ENCODE results near the gene AGL. TPM values are rescaled to one million over a fixed set of nuclear protein-coding genes. Genes with fewer than 3 reads are reported as not detected.
A peak's percentile ranks its signal among the peaks of the same experiment; 100 is the strongest.
"Not testable (repeated sequence)": the region's sequence is repeated elsewhere in the genome, so short reads cannot be mapped to it uniquely, and the experiment has no call there.

AGL gene
- total RNA-seq, 1 donor from 2014 or later = 5.8 TPM

DNA sequence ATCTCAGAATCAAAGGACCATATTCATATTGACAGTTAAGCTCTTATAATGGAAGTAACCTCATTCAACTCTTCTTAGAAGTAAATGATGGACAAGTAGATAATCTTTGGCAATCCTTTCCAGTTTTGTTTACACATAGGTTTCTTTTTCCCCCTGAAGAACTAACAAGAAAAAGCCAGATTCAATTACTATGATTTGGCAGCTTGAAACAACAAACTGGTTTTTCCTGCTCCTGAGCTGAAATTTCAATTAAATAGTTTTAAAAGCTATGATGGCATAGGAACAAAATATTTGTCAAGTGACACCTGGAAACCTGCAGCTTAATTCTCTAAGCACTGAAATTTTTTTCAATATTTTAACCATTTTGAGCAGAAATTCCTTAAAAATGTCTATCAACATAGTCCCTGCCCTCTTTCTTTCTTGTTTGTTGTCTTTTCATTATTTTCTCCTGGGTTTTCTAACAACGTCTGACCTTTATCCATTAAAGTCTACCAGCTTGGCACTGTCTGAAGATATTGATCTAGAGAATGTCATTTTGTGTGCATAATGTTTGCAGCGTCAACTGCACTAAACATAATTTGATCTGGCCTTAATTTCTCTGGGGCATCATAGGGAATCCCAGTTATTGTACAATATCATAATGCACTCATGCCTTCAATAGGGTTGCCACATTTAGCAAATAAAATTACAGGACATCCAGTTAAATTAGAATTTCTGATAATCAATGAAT lies 115.7 kb downstream of the AGL start:
- H3K27me3 ChIP-seq (ENCODE audit: control insufficient read depth, insufficient read depth, low read length) = no peaks in the 10 kb centered on the region
- H3K36me3 ChIP-seq (ENCODE audit: control insufficient read depth, insufficient read depth, low read length) = no peaks in the 10 kb centered on the region
- H3K4me3 ChIP-seq (ENCODE audit: low read depth, low read length) = no peak overlapping the region
- no peak for TF ChIP-seq CTCF (IDR thresholded peaks at IDR 0.05; ENCODE audit: insufficient read depth, low read length, severe bottlenecking)
- DNase-seq (ENCODE audit: low read depth) (peak; percentile 72), FAIRE-seq (no peak)

DNA sequence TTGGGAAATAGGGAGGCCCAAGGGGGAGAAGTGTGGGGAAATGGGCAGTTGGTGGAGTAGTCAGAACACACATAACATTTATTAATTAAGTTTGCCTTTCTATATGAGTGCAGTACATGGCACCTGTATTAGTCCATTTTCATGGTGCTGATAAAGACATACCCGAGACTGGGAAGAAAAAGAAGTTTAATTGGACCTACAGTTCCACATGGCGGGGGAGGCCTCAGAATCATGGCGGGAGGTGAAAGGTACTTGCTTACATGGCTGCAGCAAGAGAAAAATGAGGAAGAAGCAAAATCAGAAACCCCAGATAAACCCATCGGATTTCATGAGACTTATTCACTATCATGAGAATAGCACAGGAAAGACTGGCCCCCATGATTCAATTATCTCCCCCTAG lies 118.1 kb downstream of the AGL start:
- no peak for DNase-seq (ENCODE audit: low read depth)
- no peaks in the 10 kb centered on the region for H3K36me3 ChIP-seq (ENCODE audit: control insufficient read depth, insufficient read depth, low read length)
- no peaks in the 10 kb centered on the region for H3K27me3 ChIP-seq (ENCODE audit: control insufficient read depth, insufficient read depth, low read length)
- FAIRE-seq = no peak
- no peak overlapping the region for H3K4me3 ChIP-seq (ENCODE audit: low read depth, low read length)
- no peak for TF ChIP-seq CTCF (IDR thresholded peaks at IDR 0.05; ENCODE audit: insufficient read depth, low read length, severe bottlenecking)

DNA sequence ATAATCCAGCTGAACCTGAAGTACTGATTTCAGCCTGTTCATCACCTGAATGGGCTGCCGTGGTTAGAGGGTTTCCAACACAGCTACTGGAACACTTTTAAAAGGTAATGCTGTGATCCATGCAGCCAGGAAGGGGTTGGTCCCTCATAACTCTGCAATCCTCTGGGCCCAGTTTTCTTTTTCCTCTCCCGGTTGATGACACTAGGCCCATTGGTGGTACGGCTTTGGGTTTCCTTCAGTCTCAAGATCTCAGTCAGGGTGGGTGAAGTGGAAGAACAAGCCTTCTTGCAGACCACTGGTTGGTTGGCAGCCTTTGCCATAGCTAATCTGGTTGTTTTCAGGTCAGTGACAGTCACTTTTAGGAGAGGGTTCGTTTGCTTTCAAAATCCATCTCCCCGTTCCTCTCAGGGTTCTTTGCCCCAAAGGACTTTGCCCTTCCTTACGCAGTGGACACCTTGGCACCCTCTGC lies 119.1 kb downstream of the AGL start:
- DNase-seq (ENCODE audit: low read depth) (peak; percentile 24), FAIRE-seq (no peak)
- H3K36me3 ChIP-seq (ENCODE audit: control insufficient read depth, insufficient read depth, low read length) = no peaks in the 10 kb centered on the region
- peak overlapping the region; percentile 91 for H3K4me3 ChIP-seq (ENCODE audit: low read depth, low read length)
- H3K27me3 ChIP-seq (ENCODE audit: control insufficient read depth, insufficient read depth, low read length) = no peaks in the 10 kb centered on the region
- no peak for TF ChIP-seq CTCF (IDR thresholded peaks at IDR 0.05; ENCODE audit: insufficient read depth, low read length, severe bottlenecking)

- DNase-seq (ENCODE audit: low read depth) = peak; percentile 71
- no peak for FAIRE-seq
- peak within 1 kb of the TSS; percentile 91 for H3K4me3 ChIP-seq (ENCODE audit: low read depth, low read length)
- no peaks in the 10 kb centered on the region for H3K36me3 ChIP-seq (ENCODE audit: control insufficient read depth, insufficient read depth, low read length)
- H3K27me3 ChIP-seq (ENCODE audit: control insufficient read depth, insufficient read depth, low read length) = no peaks in the 10 kb centered on the region
- no peak for TF ChIP-seq CTCF (IDR thresholded peaks at IDR 0.05; ENCODE audit: insufficient read depth, low read length, severe bottlenecking)
Measured at GRCh38 chr1:99969729-99970621, 119.8 kb downstream of the AGL start, which contains the start of gene SLC35A3. TSS of gene SLC35A3 (plus strand) at chr1:99969996. CDS start at chr1:99993555, 23,559 bp downstream.

GRCh38 chr1:99970713-99971255 lies 120.6 kb downstream of the AGL start:
- Histone ChIP-seq H3K27me3 (ENCODE audit: control insufficient read depth, insufficient read depth, low read length) (no peaks in the 10 kb centered on the region), H3K36me3 (ENCODE audit: control insufficient read depth, insufficient read depth, low read length) (no peaks in the 10 kb centered on the region), H3K4me3 (ENCODE audit: low read depth, low read length) (peak overlapping the region; percentile 91)
- no peak for FAIRE-seq
- TF ChIP-seq CTCF (IDR thresholded peaks at IDR 0.05; ENCODE audit: insufficient read depth, low read length, severe bottlenecking) = no peak
- DNase-seq (ENCODE audit: low read depth) = peak; percentile 13

- not testable (repeated sequence) for FAIRE-seq; H3K36me3 ChIP-seq (ENCODE audit: control insufficient read depth, insufficient read depth, low read length); H3K27me3 ChIP-seq (ENCODE audit: control insufficient read depth, insufficient read depth, low read length); H3K4me3 ChIP-seq (ENCODE audit: low read depth, low read length)
- peak; percentile 26 for DNase-seq (ENCODE audit: low read depth)
Measured at GRCh38 chr1:99972066-99972465, 121.9 kb downstream of the AGL start.

Measured in bronchial epithelial cell (primary cell).